MM.1S (cell line): Measurements from ENCODE around the gene KCNE3.

Experiments used
- CTCF ChIP-seq: fragments of 300-600 bp; sonication (generic); IDR thresholded peaks from 2 replicates; pipeline ENCODE4 v1.5.1; 2016; ENCODE audit warnings: antibody characterized with exemption, low read length, mixed read lengths
- EZH2 ChIP-seq: fragments of 300-600 bp; sonication (generic); optimal IDR thresholded peaks from 2 replicates; pipeline ENCODE3; 2017; ENCODE audit warnings: low read depth, mild to moderate bottlenecking, antibody characterized with exemption, low read length, mixed read lengths
- EZH2phosphoT487 ChIP-seq: fragments of 300-600 bp; sonication (generic); IDR thresholded peaks from 2 replicates; pipeline ENCODE4 v1.6.1; 2018; ENCODE audit warnings: antibody characterized with exemption, low read length

DNA sequence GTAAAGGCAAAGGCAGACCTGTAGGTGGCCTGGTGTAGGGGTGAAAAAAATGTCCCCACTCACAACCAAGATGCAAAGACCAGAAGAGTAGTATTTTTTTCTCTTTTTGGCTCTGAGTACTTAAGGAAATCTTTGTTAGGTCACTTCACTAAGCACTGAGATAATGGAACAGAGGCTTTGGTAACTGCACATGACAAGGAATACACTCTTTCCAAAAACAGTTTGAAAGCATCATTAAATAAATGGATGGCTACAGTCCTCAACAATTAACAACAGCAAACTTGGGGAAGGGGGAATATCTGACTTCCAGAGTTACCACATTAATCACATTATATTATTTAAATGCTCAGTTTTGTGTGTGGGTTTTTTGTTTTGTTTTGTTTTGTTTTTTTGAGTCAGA lies 42.2 kb downstream of the KCNE3 start:
- TF ChIP-seq CTCF (no peak), EZH2 (no peak), EZH2phosphoT487 (no peak)
